Transverse colon (tissue), 4 donors: ENCODE measurements around the gene EIF3F. TPM values are rescaled to one million over a fixed set of nuclear protein-coding genes. Genes with fewer than 3 reads are reported as not detected.

Experiments
- DNase-seq: peaks from one replicate; pipeline ENCODE4 v3.0.0-alpha.2; 2019
- H3K27ac ChIP-seq, 4 donors: fragments of 200-600 bp; sonication (generic); 2 replicates each; pipeline ENCODE4 v1.5.1; 2016 to 2018; ENCODE audit warnings: inconsistent platforms in 4 of 4
- H3K27me3 ChIP-seq: fragments of 200-600 bp; sonication (generic); 2 replicates; pipeline ENCODE4 v1.5.1; 2017; ENCODE audit warnings: inconsistent platforms
- H3K36me3 ChIP-seq, 4 donors: fragments of 200-600 bp; sonication (generic); 2 replicates each; pipeline ENCODE4 v1.5.1; 2017 to 2019; ENCODE audit warnings: inconsistent platforms in 4 of 4
- H3K4me1 ChIP-seq, 4 donors: fragments of 200-600 bp; sonication (generic); 2 replicates each; pipeline ENCODE4 v1.5.1; 2017 to 2020; ENCODE audit warnings: inconsistent platforms in 4 of 4
- H3K4me3 ChIP-seq, 4 donors: fragments of 200-600 bp; sonication (generic); 1 replicate in 1 of 4; 2 replicates in 3 of 4; pipeline versions ENCODE4 v1.5.1 to v1.6.1; 2017 to 2019; ENCODE audit warnings: inconsistent platforms in 4 of 4
- H3K9me3 ChIP-seq, 2 donors: fragments of 200-600 bp; sonication (generic); 2 replicates each; pipeline ENCODE4 v1.5.1; 2017 to 2019; ENCODE audit warnings: inconsistent platforms in 2 of 2
- EP300 ChIP-seq: sonication (generic); formaldehyde crosslinking; IDR thresholded peaks from one replicate; pipeline ENCODE4 v1.6.1; 2017; ENCODE audit warnings: antibody characterized with exemption, low read depth
- POLR2A ChIP-seq: fragments of 450-650 bp; IDR thresholded peaks from one replicate; pipeline ENCODE4 v1.6.1; 2016; ENCODE audit warnings: antibody characterized with exemption, mild to moderate bottlenecking, moderate library complexity
- POLR2AphosphoS5 ChIP-seq, 3 donors: sonication (generic); formaldehyde crosslinking; IDR thresholded peaks; one replicate each; pipeline ENCODE4 v1.6.1; 2016; ENCODE audit warnings: antibody characterized with exemption in 3 of 3
- WGBS, 2 donors: methylation state at CpG; one replicate each; pipeline ENCODE4 v1.1.5; 2018; ENCODE audit warnings: low coverage in 1 of 2; 5-methylcytosine and 5-hydroxymethylcytosine counted together
- in situ Hi-C, 4 donors: fragments of 200-750 bp; cut with MboI; loops; one replicate each; pipeline versions ENCODE4 v1.15.0 to v1.15.1; 2017; ENCODE audit warnings: low sequenced_read_pairs in 3 of 4, low pct_ligation_motif_present in 1 of 4, low pct_unique_long_range_greater_than_20kb in 1 of 4
- intact Hi-C: fragments of 100-400 bp; cut with DNase I; formaldehyde crosslinking; loops from one replicate; pipeline ENCODE4 v1.15.1; 2023; ENCODE audit warnings: low total_unique reads
- total RNA-seq, 4 donors: library from RNA; depleted of rRNA; stranded (reverse); fragments of >200 nt; gene quantifications; one replicate each; pipeline ENCODE4 v1.1.0, GENCODE V29; 2016
- TF ChIP-seq, protein P1 (sequence below), 5 experiments: fragments of 200-600 bp in 3 of 5; fragments of 450-650 bp in 2 of 5; sonication (generic) in 3 of 5; IDR thresholded peaks; 1 replicate in 2 of 5; 2 replicates in 3 of 5; pipeline ENCODE4 v1.5.1; 2016 to 2017; ENCODE audit warnings: antibody characterized with exemption in 5 of 5, inconsistent platforms in 3 of 5, mild to moderate bottlenecking in 2 of 5, moderate library complexity in 1 of 5

The EIF3F gene
- total RNA-seq, 4 donors from 2014 or later, result 103 to 873 (median 206) TPM

DNA sequence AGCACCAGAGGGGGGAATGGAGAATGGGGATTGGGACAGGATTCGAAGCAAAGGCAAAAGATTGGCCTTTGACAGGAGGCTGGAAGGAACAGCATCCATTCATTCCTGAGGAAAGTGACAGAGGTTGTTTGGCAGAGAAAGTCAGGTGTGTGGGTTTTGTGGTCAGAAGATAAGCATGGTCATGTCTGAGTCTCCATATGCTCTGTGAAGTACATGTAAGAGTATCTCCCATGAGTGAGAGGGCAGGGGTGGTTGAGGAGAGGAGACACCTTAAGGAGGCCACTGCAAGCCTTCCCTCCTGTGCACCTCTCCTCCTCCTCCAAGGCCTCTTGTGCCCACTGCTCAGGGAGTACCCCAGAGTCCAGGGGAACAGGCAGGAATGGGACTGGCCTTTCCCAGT lies 20.0 kb upstream of the EIF3F start:
- H3K36me3 ChIP-seq, result no peaks in the 10 kb centered on the region
- DNase-seq, result no peak
- no peak overlapping the region for H3K27ac ChIP-seq
- no peaks in the 10 kb centered on the region for H3K4me1 ChIP-seq
- H3K9me3 ChIP-seq, result no peaks in the 10 kb centered on the region
- in situ Hi-C loops (no loop called here), intact Hi-C loops (no loop called here)
- TF ChIP-seq, protein P1, sequence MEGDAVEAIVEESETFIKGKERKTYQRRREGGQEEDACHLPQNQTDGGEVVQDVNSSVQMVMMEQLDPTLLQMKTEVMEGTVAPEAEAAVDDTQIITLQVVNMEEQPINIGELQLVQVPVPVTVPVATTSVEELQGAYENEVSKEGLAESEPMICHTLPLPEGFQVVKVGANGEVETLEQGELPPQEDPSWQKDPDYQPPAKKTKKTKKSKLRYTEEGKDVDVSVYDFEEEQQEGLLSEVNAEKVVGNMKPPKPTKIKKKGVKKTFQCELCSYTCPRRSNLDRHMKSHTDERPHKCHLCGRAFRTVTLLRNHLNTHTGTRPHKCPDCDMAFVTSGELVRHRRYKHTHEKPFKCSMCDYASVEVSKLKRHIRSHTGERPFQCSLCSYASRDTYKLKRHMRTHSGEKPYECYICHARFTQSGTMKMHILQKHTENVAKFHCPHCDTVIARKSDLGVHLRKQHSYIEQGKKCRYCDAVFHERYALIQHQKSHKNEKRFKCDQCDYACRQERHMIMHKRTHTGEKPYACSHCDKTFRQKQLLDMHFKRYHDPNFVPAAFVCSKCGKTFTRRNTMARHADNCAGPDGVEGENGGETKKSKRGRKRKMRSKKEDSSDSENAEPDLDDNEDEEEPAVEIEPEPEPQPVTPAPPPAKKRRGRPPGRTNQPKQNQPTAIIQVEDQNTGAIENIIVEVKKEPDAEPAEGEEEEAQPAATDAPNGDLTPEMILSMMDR (IDR thresholded peaks at IDR 0.05), result no peak
- no peak for TF ChIP-seq POLR2AphosphoS5 (IDR thresholded peaks at IDR 0.05)
- no peak for TF ChIP-seq POLR2A
- no peak for TF ChIP-seq EP300
- 70 to 73% methylated on average over 1 of the region's 1 CpG for WGBS, 2 donors
- H3K4me3 ChIP-seq, result no peak overlapping the region
- H3K27me3 ChIP-seq, result no peaks in the 10 kb centered on the region

DNA sequence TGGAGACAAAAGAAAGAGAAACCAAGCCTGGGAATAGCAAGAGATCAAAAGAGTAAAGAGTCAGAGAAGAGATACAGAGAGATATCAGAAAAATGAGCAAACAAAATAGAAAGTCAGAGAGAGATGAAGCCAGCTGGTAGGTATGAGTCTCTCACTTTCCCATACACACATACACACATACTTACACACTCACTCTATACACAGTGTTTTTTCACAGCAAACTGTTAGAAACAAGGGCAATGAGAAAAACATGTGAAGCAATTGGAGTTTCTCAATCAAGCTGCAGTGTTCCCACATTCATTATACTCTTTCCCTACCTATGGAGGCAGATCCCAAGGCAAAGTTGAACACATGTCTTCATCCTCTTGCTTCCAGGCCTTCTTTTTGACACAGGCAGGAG lies 19.3 kb upstream of the EIF3F start:
- H3K27me3 ChIP-seq, result no peaks in the 10 kb centered on the region
- intact Hi-C loops (no loop called here), in situ Hi-C loops (no loop called here)
- no peak overlapping the region for H3K27ac ChIP-seq
- H3K9me3 ChIP-seq, result no peaks in the 10 kb centered on the region
- H3K4me3 ChIP-seq, result no peak overlapping the region
- no peaks in the 10 kb centered on the region for H3K36me3 ChIP-seq
- no peak for TF ChIP-seq EP300
- TF ChIP-seq POLR2AphosphoS5 (IDR thresholded peaks at IDR 0.05), result no peak
- TF ChIP-seq, protein P1 (IDR thresholded peaks at IDR 0.05), result no peak
- no peak for TF ChIP-seq POLR2A
- no peaks in the 10 kb centered on the region for H3K4me1 ChIP-seq
- no peak for DNase-seq

DNA sequence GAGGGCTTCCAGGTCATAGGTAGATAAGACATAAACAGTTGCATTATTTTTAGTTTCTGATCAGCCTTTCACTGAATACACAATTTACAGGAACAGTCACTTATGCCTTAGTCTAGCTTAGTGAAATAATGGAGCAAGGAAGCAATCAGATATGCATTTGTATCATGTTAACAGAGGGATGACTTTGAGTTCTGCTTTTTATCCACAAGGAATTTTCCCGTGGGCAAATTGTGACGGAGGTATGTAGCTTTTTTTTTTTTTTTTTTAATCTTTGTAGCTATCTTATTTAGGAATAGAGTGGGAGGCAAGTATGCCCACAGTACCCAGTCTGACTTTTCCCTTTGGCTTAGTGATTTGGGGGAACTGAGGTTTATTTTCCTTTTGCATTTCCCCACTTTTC lies 18.5 kb upstream of the EIF3F start:
- no peak overlapping the region for H3K27ac ChIP-seq
- no peaks in the 10 kb centered on the region for H3K9me3 ChIP-seq
- intact Hi-C loops, result no loop called here
- H3K36me3 ChIP-seq, result no peaks in the 10 kb centered on the region
- H3K4me3 ChIP-seq, result no peak overlapping the region
- TF ChIP-seq POLR2A (no peak), EP300 (no peak), POLR2AphosphoS5 (IDR thresholded peaks at IDR 0.05) (no peak)
- TF ChIP-seq, protein P1 (IDR thresholded peaks at IDR 0.05), result no peak
- 50 to 53% methylated on average over 2 of the region's 2 CpGs for WGBS, 2 donors
- H3K27me3 ChIP-seq, result no peaks in the 10 kb centered on the region
- DNase-seq, result no peak
- in situ Hi-C loops, result no loop called here
- H3K4me1 ChIP-seq, result no peaks in the 10 kb centered on the region

DNA sequence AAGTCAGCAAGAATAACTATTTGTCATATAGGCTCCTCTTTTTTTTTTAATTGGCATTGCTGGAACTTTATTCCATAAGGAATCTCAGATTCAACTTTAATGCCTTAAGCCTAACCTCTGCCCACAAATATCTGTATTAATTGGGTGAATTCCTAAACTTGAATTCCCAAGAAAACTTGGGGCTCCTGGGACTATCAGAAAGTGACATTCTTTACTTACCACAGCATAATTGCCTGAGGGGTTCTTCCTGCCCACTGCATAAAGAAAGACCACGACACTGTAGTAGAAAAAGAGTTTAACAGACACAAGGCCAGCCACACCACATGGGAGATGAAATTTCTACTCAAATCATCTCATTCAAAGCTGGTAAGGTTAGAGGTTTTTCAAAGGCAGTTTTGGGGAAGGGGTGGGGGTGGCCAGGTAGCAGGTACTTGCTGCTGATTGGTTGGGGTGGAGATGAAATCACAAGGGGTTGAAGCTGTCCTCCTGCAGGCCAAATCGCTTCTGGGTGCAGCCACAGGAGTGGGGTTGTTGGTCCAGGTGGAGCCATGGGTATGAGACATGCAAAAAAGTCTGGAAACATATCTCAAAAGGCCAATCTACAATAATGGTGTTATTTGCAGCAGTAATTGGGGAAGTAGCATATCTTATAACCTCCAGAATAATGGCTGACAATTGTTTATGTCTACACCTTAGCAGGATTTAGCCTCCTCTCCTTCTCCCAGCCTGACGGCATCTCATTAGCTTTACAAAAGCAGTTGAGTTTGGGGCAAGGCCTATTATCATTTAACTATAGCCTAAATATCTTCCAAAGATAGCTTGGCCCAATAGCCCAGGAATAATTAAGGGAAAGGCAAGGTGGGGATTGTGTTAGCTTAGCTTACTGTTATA lies 17.1 kb upstream of the EIF3F start:
- in situ Hi-C loops (no loop called here), intact Hi-C loops (no loop called here)
- Histone ChIP-seq H3K4me3 (no peak overlapping the region), H3K9me3 (no peaks in the 10 kb centered on the region), H3K4me1 (no peaks in the 10 kb centered on the region), H3K27ac (no peak overlapping the region), H3K27me3 (no peaks in the 10 kb centered on the region), H3K36me3 (no peaks in the 10 kb centered on the region)
- no peak for DNase-seq
- WGBS, 2 donors, result 67 to 70% methylated on average over 2 to 3 of the region's 3 CpGs
- TF ChIP-seq POLR2A, result no peak

DNA sequence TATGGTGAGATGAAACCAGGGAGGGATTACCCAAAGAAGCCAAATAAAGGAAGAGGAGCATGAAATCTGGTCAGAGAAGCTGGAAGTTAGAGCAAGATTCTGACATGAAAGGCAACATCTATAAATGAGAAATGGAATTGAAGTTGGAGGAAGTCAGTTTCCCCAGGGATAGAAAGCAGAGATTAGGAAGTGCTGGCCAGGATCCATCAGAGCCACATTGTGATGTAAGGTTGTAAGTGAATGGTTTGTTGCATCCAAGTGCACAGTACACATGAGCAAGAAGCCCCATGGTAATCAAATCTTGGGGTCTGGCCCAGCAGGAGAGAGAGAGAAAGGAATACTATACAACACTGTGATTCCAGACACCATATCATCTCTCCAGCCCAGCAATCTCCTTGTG lies 15.3 kb upstream of the EIF3F start:
- Histone ChIP-seq H3K27ac (no peak overlapping the region), H3K36me3 (no peaks in the 10 kb centered on the region), H3K27me3 (no peaks in the 10 kb centered on the region), H3K4me3 (no peak overlapping the region), H3K4me1 (no peaks in the 10 kb centered on the region), H3K9me3 (no peaks in the 10 kb centered on the region)
- in situ Hi-C loops, result no loop called here
- TF ChIP-seq, protein P1 (IDR thresholded peaks at IDR 0.05), result no peak
- TF ChIP-seq EP300 (no peak), POLR2A (no peak), POLR2AphosphoS5 (IDR thresholded peaks at IDR 0.05) (no peak)
- intact Hi-C loops, result no loop called here
- no peak for DNase-seq
